C4-2B (cell line): ENCODE measurements around the gene AVPR1A.

ENCODE experiments used
- H3K27ac ChIP-seq: fragments of 450-650 bp; 2 replicates; pipeline ENCODE4 v1.5.1; 2017
- CTCF ChIP-seq: fragments of 450-650 bp; conservative IDR thresholded peaks from 2 replicates; pipeline ENCODE4 v1.5.1; 2017; ENCODE audit warnings: mild to moderate bottlenecking
- ZFX ChIP-seq: fragments of 450-650 bp; IDR thresholded peaks from 2 replicates; pipeline ENCODE4 v1.6.1; 2017

Gene AVPR1A

DNA sequence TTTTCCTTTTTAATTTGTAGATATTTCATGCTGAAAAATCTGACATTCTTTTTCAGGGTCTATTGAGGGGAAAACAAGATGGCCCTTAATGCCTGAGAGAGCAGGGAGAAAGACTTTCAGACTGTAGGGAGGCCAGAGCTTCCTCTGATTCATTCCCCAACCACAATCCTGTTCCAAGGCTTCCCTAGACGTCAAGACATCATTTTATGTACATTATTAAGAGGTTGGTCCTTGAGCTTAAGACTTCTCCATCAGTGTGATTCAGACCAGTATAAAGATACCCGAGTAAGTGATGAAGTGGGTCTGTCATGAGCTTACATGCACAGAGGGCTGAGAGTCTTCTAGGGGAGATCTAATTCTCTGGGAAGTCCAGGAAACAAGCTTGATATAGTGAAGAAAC, 57.3 kb downstream of the AVPR1A start:
- TF ChIP-seq ZFX (no peak), CTCF (no peak)
- no peak overlapping the region for H3K27ac ChIP-seq

- no peak overlapping the region for H3K27ac ChIP-seq
- TF ChIP-seq CTCF, result no peak
- TF ChIP-seq ZFX, result no peak
Observed at GRCh38 chr12:63093084-63093483, 57.9 kb downstream of the AVPR1A start.
